ENCODE data around the gene TRAPPC4.
"Not testable (repeated sequence)": the region's sequence is repeated elsewhere in the genome, so short reads cannot be mapped to it uniquely, and the experiment has no call there.

TRAPPC4 gene

GRCh38 chr11:119018074-119018938 lies at the start of gene TRAPPC4, which contains the start of gene RPS25:
Gene TRAPPC4, plus strand, starts transcription at chr11:119018766. Its CDS starts 30 bp downstream, at chr11:119018796.
Gene RPS25, minus strand, starts transcription at chr11:119018343. Its CDS starts 59 bp downstream, at chr11:119018284.
- peak; percentile 94 for DNase-seq (ENCODE audit: low read depth, low spot score)

- not testable (repeated sequence) for DNase-seq (ENCODE audit: low read depth, low spot score)
Measured at GRCh38 chr11:118969508-118969907, 49.1 kb upstream of the TRAPPC4 start.

GRCh38 chr11:118971646-118972045 lies 46.9 kb upstream of the TRAPPC4 start, which contains the start of gene FOXR1:
Gene FOXR1, plus strand, starts transcription at chr11:118971761. Its CDS starts 171 bp downstream, at chr11:118971932.
- DNase-seq (ENCODE audit: low read depth, low spot score): no peak

GRCh38 chr11:118973985-118974384 lies 44.6 kb upstream of the TRAPPC4 start:
- DNase-seq (ENCODE audit: low read depth, low spot score): no peak

GRCh38 chr11:118975771-118976709 lies 42.5 kb upstream of the TRAPPC4 start:
- no peak for DNase-seq (ENCODE audit: low read depth, low spot score)

GRCh38 chr11:118979434-118979833 lies 39.1 kb upstream of the TRAPPC4 start:
- DNase-seq (ENCODE audit: low read depth, low spot score): no peak

- DNase-seq (ENCODE audit: low read depth, low spot score): no peak
Measured at GRCh38 chr11:118980191-118980881, 38.2 kb upstream of the TRAPPC4 start.

GRCh38 chr11:118984337-118984736 lies 34.2 kb upstream of the TRAPPC4 start:
- DNase-seq (ENCODE audit: low read depth, low spot score): not testable (repeated sequence)

GRCh38 chr11:118984825-118985224 lies 33.7 kb upstream of the TRAPPC4 start:
- no peak for DNase-seq (ENCODE audit: low read depth, low spot score)

- no peak for DNase-seq (ENCODE audit: low read depth, low spot score)
Measured at GRCh38 chr11:118988280-118988679, 30.3 kb upstream of the TRAPPC4 start.

GRCh38 chr11:118991486-118992038 lies 27.0 kb upstream of the TRAPPC4 start:
- not testable (repeated sequence) for DNase-seq (ENCODE audit: low read depth, low spot score)

- DNase-seq (ENCODE audit: low read depth, low spot score): no peak
Measured at GRCh38 chr11:118996926-118997626, 21.5 kb upstream of the TRAPPC4 start.

- DNase-seq (ENCODE audit: low read depth, low spot score): peak; percentile 90
Measured at GRCh38 chr11:118997627-118998387, 20.8 kb upstream of the TRAPPC4 start, which contains the start of gene CENATAC. Gene CENATAC, plus strand, starts transcription at chr11:118998138. Its CDS starts 60 bp downstream, at chr11:118998198.

GRCh38 chr11:118998388-118998717 lies 20.2 kb upstream of the TRAPPC4 start:
- no peak for DNase-seq (ENCODE audit: low read depth, low spot score)

GRCh38 chr11:118998822-118999221 lies 19.7 kb upstream of the TRAPPC4 start:
- DNase-seq (ENCODE audit: low read depth, low spot score): no peak

- DNase-seq (ENCODE audit: low read depth, low spot score): no peak
Measured at GRCh38 chr11:119000906-119001305, 17.7 kb upstream of the TRAPPC4 start.

GRCh38 chr11:119006656-119007055 lies 11.9 kb upstream of the TRAPPC4 start:
- DNase-seq (ENCODE audit: low read depth, low spot score): no peak

GRCh38 chr11:119011476-119012053 lies 7.0 kb upstream of the TRAPPC4 start:
- no peak for DNase-seq (ENCODE audit: low read depth, low spot score)

- no peak for DNase-seq (ENCODE audit: low read depth, low spot score)
Measured at GRCh38 chr11:119012629-119013170, 5.9 kb upstream of the TRAPPC4 start.

Measured in activated CD4-positive, CD25-positive, alpha-beta regulatory T cell treated with anti-CD3 and anti-CD28 coated beads, Interleukin-2, amount 50 U/mL, for 16 hours (primary cell).